GM12874 (cell line): ENCODE results near the gene GGACT.

Source experiments
- CTCF ChIP-seq: IDR thresholded peaks from 2 replicates; pipeline ENCODE4 v1.5.1; 2011; ENCODE audit warnings: low read depth, mild to moderate bottlenecking, control low read depth, low read length, moderate library complexity; ENCODE audit not compliant: insufficient read depth

The GGACT gene

DNA sequence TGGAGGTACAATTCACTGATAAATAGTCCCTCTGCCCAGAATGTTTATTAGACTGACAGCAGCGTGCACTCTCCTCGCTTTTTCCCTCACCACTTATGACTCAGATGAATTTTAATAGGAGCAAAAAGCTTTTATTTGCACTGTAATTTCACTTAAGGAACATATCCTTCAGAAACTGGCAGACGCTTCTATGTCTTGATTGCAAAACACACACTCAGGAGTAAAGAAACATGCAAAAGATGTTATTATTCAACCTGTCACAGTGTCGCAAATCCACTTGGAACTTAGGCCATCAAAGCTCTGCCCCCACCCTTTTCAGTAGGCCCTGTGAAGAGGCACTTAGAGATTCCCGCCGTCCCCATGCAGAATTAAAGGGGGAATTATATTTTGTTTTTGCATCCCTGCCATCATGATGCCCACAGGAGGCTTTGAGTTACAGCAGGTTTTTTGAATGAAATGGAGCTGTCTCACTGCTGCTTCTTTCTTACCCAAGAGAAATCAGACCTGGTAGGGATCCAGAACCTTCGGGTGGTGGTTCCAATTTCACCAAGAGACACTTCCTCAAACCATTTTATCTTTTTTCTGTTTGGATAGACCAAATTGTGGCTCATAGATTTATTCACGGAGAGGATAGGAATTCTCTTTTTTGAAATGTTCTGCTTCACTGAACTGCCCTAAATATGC, 74.5 kb downstream of the GGACT start:
- TF ChIP-seq CTCF = no peak

GRCh38 chr13:100513171-100513570, 75.4 kb downstream of the GGACT start:
- TF ChIP-seq CTCF = no peak

DNA sequence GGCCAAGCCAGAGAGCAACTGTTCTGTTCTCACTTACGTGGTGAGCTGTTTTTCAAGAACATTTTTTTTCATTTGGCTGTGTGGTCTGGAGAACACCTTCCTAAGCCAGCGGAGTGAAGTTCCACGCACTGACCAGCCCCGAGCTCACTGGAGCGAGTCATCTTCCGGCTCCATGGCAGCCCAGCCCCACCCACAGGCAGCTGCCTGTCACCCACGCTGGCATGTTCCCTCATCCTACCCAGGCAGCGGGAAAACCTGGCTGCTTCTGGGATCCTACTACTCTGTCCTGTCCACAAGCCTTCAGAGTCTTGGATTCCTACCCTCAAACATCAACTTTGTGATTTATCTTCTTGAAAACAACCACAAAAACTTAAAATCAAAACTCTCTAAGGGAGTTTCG, 76.2 kb downstream of the GGACT start:
- no peak for TF ChIP-seq CTCF

DNA sequence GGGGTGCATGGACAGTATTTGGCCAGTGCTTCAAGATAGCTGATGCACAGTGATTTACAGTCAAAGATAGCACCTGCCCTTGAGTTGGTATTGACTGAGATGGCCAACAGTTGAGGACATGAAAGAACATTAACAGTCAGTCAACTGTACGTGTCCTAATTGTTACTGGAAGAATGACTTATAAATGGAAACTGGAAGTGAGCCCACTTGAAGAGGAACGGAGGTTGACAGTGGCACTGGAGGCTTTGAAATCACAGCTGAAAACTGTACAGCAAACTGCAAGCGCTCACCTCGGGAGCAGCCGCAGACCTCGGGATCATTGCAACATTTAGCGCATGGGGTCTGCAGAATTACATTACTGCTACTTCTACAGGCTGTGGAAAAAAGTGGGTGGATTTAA, 77.1 kb downstream of the GGACT start:
- no peak for TF ChIP-seq CTCF

DNA sequence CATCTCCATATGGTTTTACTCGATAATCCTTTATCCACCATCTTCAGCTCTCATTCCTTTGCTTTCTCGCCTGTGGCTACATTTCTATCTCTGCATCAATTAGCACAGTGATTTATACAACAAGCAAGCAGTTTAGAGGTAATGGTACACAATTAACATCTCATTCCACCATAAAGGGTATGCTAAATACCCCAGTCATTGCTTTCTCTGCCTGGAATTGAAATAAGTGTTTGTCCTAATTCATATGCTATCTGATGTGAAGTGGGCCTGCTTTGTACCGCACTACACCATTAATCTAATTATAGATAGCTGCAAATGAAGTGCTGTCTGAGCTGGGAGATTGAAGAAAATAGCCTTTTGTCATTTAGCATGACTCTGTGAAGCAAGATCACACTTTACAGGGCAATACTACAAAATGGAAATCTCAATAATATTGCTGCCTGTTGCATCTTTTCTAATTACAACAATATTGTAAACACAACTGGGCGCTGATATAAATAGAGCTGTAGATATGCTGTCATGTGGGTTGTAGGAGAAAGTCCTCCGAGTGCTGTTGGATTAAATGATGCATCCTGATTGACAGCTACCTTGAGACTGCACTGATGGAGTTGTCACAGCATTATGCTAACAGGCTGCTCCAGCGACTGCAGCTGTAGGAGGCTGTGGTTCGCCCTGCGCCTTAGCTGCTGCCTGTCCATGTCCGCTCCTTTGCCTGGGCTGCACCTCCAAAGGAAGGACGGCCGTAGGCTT, 78.2 kb downstream of the GGACT start:
- no peak for TF ChIP-seq CTCF

GRCh38 chr13:100508996-100509395, 79.6 kb downstream of the GGACT start:
- no peak for TF ChIP-seq CTCF

- TF ChIP-seq CTCF = no peak
These were observed 80.1 kb downstream of the GGACT start for GRCh38 chr13:100508455-100508854.
